A549 (cell line): ENCODE data around the gene GSTM2. TPM values are rescaled to one million over a fixed set of nuclear protein-coding genes. Genes with fewer than 3 reads are reported as not detected.

Experiments
- ATAC-seq, 2 experiments: fragments of 200-7000 bp in 1 of 2; fragments of >200 bp in 1 of 2; cut with Nextera tagmentation in 1 of 2; cut with Tn5 transposase in 1 of 2; 3 replicates each; pipeline versions ENCODE4 v1.8.0 to v1.9.1; 2018 to 2020; ENCODE audit warnings: mild to moderate bottlenecking in 1 of 2, moderate library complexity in 1 of 2
- CTCF ChIA-PET: fragments of 300-600 bp; sonication (Branson Sonifier 250); formaldehyde crosslinking; extraction: SDS; loops from one replicate; lab custom pipeline; 2021; ENCODE audit warnings: antibody characterized with exemption, inconsistent platforms; lab: Yijun Ruan, JAX
- POLR2A ChIA-PET: fragments of 350-600 bp; formaldehyde crosslinking; extraction: SDS; loops from one replicate; lab custom pipeline; 2021; ENCODE audit warnings: antibody characterized with exemption, inconsistent platforms; lab: Yijun Ruan, JAX
- DNase-seq, 2 experiments: peaks; one replicate each; pipeline versions ENCODE4 v3.0.0 to v3.0.0-alpha.2; 2011 to 2016; ENCODE audit warnings: low read depth in 1 of 2, low spot score in 1 of 2
- FAIRE-seq: peaks from 2 replicates; lab custom pipeline; 2011; peaks lifted over from hg19 to GRCh38; lab: Jason Lieb, UNC
- H3K27ac ChIP-seq, 2 experiments: fragments of >200 bp; sonication (Bioruptor Twin); formaldehyde crosslinking; 3 replicates each; pipeline ENCODE4 v1.5.1; 2016 to 2017
- H3K4me1 ChIP-seq: fragments of >200 bp; sonication (Bioruptor Twin); formaldehyde crosslinking; 3 replicates; pipeline ENCODE4 v1.6.1; 2016
- H3K4me2 ChIP-seq: fragments of >200 bp; sonication (Bioruptor Twin); formaldehyde crosslinking; 3 replicates; pipeline ENCODE4 v1.6.1; 2016
- H3K4me3 ChIP-seq: fragments of >200 bp; sonication (Bioruptor Twin); formaldehyde crosslinking; 3 replicates; pipeline ENCODE4 v1.5.1; 2016
- H3K9me3 ChIP-seq: fragments of >200 bp; sonication (Bioruptor Twin); formaldehyde crosslinking; 3 replicates; pipeline ENCODE4 v1.6.1; 2016
- CBX2 ChIP-seq: fragments of 200-600 bp; sonication (generic); IDR thresholded peaks from 2 replicates; pipeline ENCODE4 v1.6.1; 2016; ENCODE audit warnings: low read depth, mild to moderate bottlenecking, borderline replicate concordance
- CEBPB ChIP-seq, 2 experiments: fragments of >200 bp in 1 of 2; sonication (Bioruptor Twin) in 1 of 2; formaldehyde crosslinking in 1 of 2; IDR thresholded peaks; 2 replicates each; pipeline ENCODE4 v1.6.1; 2012 to 2016
- EHMT2 ChIP-seq: fragments of 200-600 bp; sonication (generic); IDR thresholded peaks from 2 replicates; pipeline ENCODE4 v1.6.1; 2016; ENCODE audit warnings: antibody characterized with exemption, low read depth, mild to moderate bottlenecking, moderate library complexity
- FOXS1 ChIP-seq: fragments of 250-450 bp; sonication (Bioruptor Pico); IDR thresholded peaks from 2 replicates; pipeline ENCODE4 v1.5.0; 2020; ENCODE audit warnings: mild to moderate bottlenecking, moderate library complexity
- HDAC2 ChIP-seq: fragments of 200-600 bp; sonication (generic); IDR thresholded peaks from 2 replicates; pipeline ENCODE4 v1.6.1; 2016
- HOXA7 ChIP-seq: fragments of 250-450 bp; sonication (Bioruptor Pico); IDR thresholded peaks from 2 replicates; pipeline ENCODE4 v1.5.0; 2020; ENCODE audit warnings: mild to moderate bottlenecking, moderate library complexity
- HOXB13 ChIP-seq: fragments of 250-450 bp; sonication (Bioruptor Pico); IDR thresholded peaks from 2 replicates; pipeline ENCODE4 v1.5.0; 2020; ENCODE audit warnings: low read depth, mild to moderate bottlenecking, moderate library complexity
- JUNB ChIP-seq: fragments of >200 bp; sonication (Bioruptor Twin); formaldehyde crosslinking; IDR thresholded peaks from 2 replicates; pipeline ENCODE4 v1.6.1; 2016
- KDM1A ChIP-seq: fragments of 200-600 bp; sonication (generic); IDR thresholded peaks from 2 replicates; pipeline ENCODE4 v1.6.1; 2016; ENCODE audit warnings: low read depth, mild to moderate bottlenecking
- NFE2L2 ChIP-seq: fragments of 150-350 bp; conservative IDR thresholded peaks from 2 replicates; pipeline ENCODE4 v1.6.1; 2014; ENCODE audit warnings: low read length
- NPAS2 ChIP-seq: fragments of 250-450 bp; sonication (Bioruptor Pico); IDR thresholded peaks from 2 replicates; pipeline ENCODE4 v1.8.0; 2022; ENCODE audit warnings: mild to moderate bottlenecking, moderate library complexity, borderline replicate concordance
- PBX3 ChIP-seq: IDR thresholded peaks from 2 replicates; pipeline ENCODE4 v1.6.1; 2012
- PHF8 ChIP-seq: fragments of 200-600 bp; sonication (generic); IDR thresholded peaks from 2 replicates; pipeline ENCODE4 v1.6.1; 2016; ENCODE audit warnings: low read depth, mild to moderate bottlenecking, antibody characterized with exemption, moderate library complexity, borderline replicate concordance
- REST ChIP-seq: fragments of 200-600 bp; sonication (generic); IDR thresholded peaks from 2 replicates; pipeline ENCODE4 v1.6.1; 2016; ENCODE audit warnings: antibody characterized with exemption, mild to moderate bottlenecking, moderate library complexity
- RFX5 ChIP-seq: fragments of 450-650 bp; IDR thresholded peaks from 2 replicates; pipeline ENCODE4 v1.7.1; 2014; ENCODE audit warnings: antibody characterized with exemption, mild to moderate bottlenecking, moderate library complexity
- SMC3 ChIP-seq: fragments of >200 bp; sonication (Bioruptor Twin); formaldehyde crosslinking; IDR thresholded peaks from 3 replicates; pipeline ENCODE4 v1.6.1; 2018; ENCODE audit warnings: inconsistent platforms
- TP53 ChIP-seq: fragments of 250-450 bp; sonication (Bioruptor Pico); IDR thresholded peaks from 2 replicates; pipeline ENCODE4 v1.5.0; 2021; ENCODE audit warnings: mild to moderate bottlenecking, moderate library complexity
- USF2 ChIP-seq: fragments of 450-650 bp; IDR thresholded peaks from 2 replicates; pipeline ENCODE4 v1.6.1; 2014; ENCODE audit warnings: antibody characterized with exemption
- ZC3H11A ChIP-seq: fragments of 450-650 bp; IDR thresholded peaks from 2 replicates; pipeline ENCODE4 v1.6.1; 2014; ENCODE audit warnings: antibody characterized with exemption, mild to moderate bottlenecking
- ZFP36 ChIP-seq: fragments of 450-650 bp; IDR thresholded peaks from 2 replicates; pipeline ENCODE4 v1.6.1; 2014; ENCODE audit warnings: borderline replicate concordance; ENCODE audit not compliant: partially characterized antibody
- ZNF302 ChIP-seq: fragments of 250-450 bp; sonication (Bioruptor Pico); IDR thresholded peaks from 2 replicates; pipeline ENCODE4 v1.9.0; 2021; ENCODE audit warnings: inconsistent platforms, mild to moderate bottlenecking, moderate library complexity
- ZSCAN20 ChIP-seq: fragments of 250-450 bp; sonication (Bioruptor Pico); IDR thresholded peaks from 2 replicates; pipeline ENCODE4 v1.8.0; 2022; ENCODE audit warnings: mild to moderate bottlenecking, moderate library complexity
- WGBS: methylation state at CpG from one replicate; pipeline ENCODE4 v1.1.6; 2017; ENCODE audit errors: missing lambda C conversion rate; 5-methylcytosine and 5-hydroxymethylcytosine counted together
- polyA plus RNA-seq, 4 experiments: library from polyadenylated mRNA; depleted of rRNA in 3 of 4; stranded (reverse); fragments of >200 nt; fragmentation: RNase III in 1 of 4; extraction: RNeasy Plus Mini Kit Qiagen cat#74134 plus additional on column Dnase treatment in 1 of 4; gene quantifications; 2 replicates in 3 of 4; 3 replicates in 1 of 4; pipeline ENCODE4 v1.2.3, GENCODE V29; 2011 to 2017

Gene GSTM2
- polyA plus RNA-seq, 2 of the 4 experiments (the other 2 are of a cell fraction): 4.8 to 6.5 TPM

GRCh38 chr1:109631513-109632505, 36.0 kb upstream of the GSTM2 start:
- H3K27ac ChIP-seq: no peak overlapping the region
- CTCF ChIA-PET: interaction anchor here (0.6 to 21.4 kb wide), 11 partner anchors 9 to 360 kb away, joined by 3 to 295 read pairs (median 6); partner anchors contain the start of genes AHCYL1 and GNAI3

GRCh38 chr1:109632671-109633346, 35.0 kb upstream of the GSTM2 start:
- H3K4me3 ChIP-seq: no peak overlapping the region
- FAIRE-seq: no peak
- CTCF ChIA-PET: interaction anchor here (1.1 to 21.4 kb wide), 6 partner anchors 8 to 351 kb away, joined by 4 to 295 read pairs (median 30); partner anchors contain the start of gene AHCYL1
- peaks cover 32% of the 10 kb centered on the region for H3K4me1 ChIP-seq
- no peak for ATAC-seq
- 82% methylated on average over 2 of the region's 5 CpGs for WGBS
- POLR2A ChIA-PET: no interaction called here
- no peak overlapping the region for H3K27ac ChIP-seq
- DNase-seq: no peak
- H3K9me3 ChIP-seq: no peaks in the 10 kb centered on the region
- no peak for TF ChIP-seq KDM1A
- TF ChIP-seq PHF8: no peak
- TF ChIP-seq RFX5: no peak
- TF ChIP-seq PBX3: no peak
- no peak for TF ChIP-seq REST
- no peak for TF ChIP-seq ZC3H11A
- TF ChIP-seq HOXA7: no peak
- TF ChIP-seq FOXS1 (CRISPR knock-in tag): no peak
- TF ChIP-seq ZSCAN20: no peak
- TF ChIP-seq NFE2L2: no peak
- no peak for TF ChIP-seq ZNF302
- no peak for TF ChIP-seq JUNB
- TF ChIP-seq TP53 (CRISPR knock-in tag): no peak
- no peak for TF ChIP-seq HOXB13 (CRISPR knock-in tag)
- no peak for TF ChIP-seq CBX2
- no peak for TF ChIP-seq SMC3
- no peak for TF ChIP-seq USF2
- TF ChIP-seq NPAS2 (CRISPR knock-in tag): no peak
- TF ChIP-seq CEBPB (IDR thresholded peaks at IDR 0.05): no peak
- no peak overlapping the region for H3K4me2 ChIP-seq

More at GRCh38 chr1:109631513-109632505, 36.0 kb upstream of the GSTM2 start:
- H3K4me1 ChIP-seq: peaks cover 31% of the 10 kb centered on the region
- no peaks in the 10 kb centered on the region for H3K9me3 ChIP-seq
- TF ChIP-seq EHMT2: no peak
- no peak for TF ChIP-seq USF2
- no peak for TF ChIP-seq ZC3H11A
- no peak for TF ChIP-seq ZFP36
- TF ChIP-seq CBX2: no peak
- no peak for TF ChIP-seq HDAC2
- no peak overlapping the region for H3K4me3 ChIP-seq
- no peak for FAIRE-seq
- no peak for ATAC-seq
- no peak overlapping the region for H3K4me2 ChIP-seq
- no peak for DNase-seq
- POLR2A ChIA-PET: interaction anchor here (3.5 kb wide), 1 partner anchor 83 kb away, joined by 11 read pairs; the partner anchor contains the start of gene GNAI3
- 77% methylated on average over 7 of the region's 16 CpGs for WGBS
